ENCODE measurements around the gene RNF144B.
"Not testable (repeated sequence)": the region's sequence is repeated elsewhere in the genome, so short reads cannot be mapped to it uniquely, and the experiment has no call there.

- not testable (repeated sequence) for TF ChIP-seq CTCF (conservative IDR thresholded peaks at IDR 0.05; ENCODE audit: low read length); EZH2phosphoT487 (IDR thresholded peaks at IDR 0.05; ENCODE audit: borderline replicate concordance)
These were observed 17.8 kb downstream of the RNF144B start for GRCh38 chr6:18404965-18405364.

Measured in Loucy (cell line).